GM12872 (cell line): ENCODE measurements around the gene EXOC3L4.

ENCODE experiments used
- CTCF ChIP-seq: IDR thresholded peaks from 3 replicates; pipeline ENCODE4 v1.5.1; 2011; ENCODE audit warnings: low read depth, mild to moderate bottlenecking, low read length, moderate library complexity; ENCODE audit not compliant: insufficient read depth

Gene EXOC3L4

GRCh38 chr14:103107455-103107854 is 12.9 kb downstream of the EXOC3L4 start:
- TF ChIP-seq CTCF, result no peak

GRCh38 chr14:103107941-103108748 is 13.6 kb downstream of the EXOC3L4 start:
- TF ChIP-seq CTCF, result no peak

GRCh38 chr14:103108749-103109207 is 14.3 kb downstream of the EXOC3L4 start:
- no peak for TF ChIP-seq CTCF

- no peak for TF ChIP-seq CTCF
Observed at GRCh38 chr14:103109535-103110441, 15.3 kb downstream of the EXOC3L4 start.

- no peak for TF ChIP-seq CTCF
Observed at GRCh38 chr14:103110681-103111231, 16.2 kb downstream of the EXOC3L4 start.

- TF ChIP-seq CTCF, result no peak
Observed at GRCh38 chr14:103111232-103111868, 16.8 kb downstream of the EXOC3L4 start.
